IPS DF 19.7 (cell line): Measurements from ENCODE around the gene CPT1C.

ENCODE experiments used
- DNase-seq: peaks from one replicate; pipeline ENCODE4 v3.0.0-alpha.2; 2013; ENCODE audit warnings: low read depth, low spot score

Gene CPT1C

DNA sequence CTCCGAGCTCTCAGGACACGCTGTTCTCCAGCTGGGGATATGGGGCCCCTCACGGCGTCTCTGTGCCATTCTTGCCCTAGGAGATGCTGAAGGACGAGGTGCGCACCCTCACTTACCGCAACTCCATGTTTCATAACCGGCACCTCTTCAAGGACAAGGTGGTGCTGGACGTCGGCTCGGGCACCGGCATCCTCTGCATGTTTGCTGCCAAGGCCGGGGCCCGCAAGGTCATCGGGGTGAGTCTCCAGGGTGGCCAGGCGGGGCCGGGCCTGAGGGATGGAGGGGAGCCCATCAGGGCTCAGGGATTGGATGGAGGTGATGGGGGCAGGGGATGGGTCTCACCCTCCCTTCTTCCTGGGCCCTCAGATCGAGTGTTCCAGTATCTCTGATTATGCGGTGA lies 9.1 kb upstream of the CPT1C start:
- DNase-seq: no peak

DNA sequence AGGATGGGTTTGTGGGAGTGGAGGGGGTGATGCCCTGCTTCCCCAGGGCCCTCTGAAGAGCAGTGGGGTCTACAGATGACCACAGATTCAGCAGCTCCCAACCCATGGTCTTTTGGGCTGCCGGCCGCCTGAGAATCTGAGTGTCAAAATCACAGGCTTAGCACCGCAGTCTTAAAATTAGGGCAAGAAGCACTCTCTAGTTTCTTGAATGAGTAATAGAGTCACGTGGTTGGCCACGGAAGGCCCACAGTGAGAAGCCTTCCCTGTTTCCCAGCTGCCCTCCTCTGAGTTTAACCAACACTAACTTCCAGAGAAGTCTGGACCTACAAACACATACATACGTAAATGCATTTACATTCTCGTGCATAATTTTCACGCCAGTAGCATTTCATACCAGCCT lies 8.6 kb upstream of the CPT1C start:
- DNase-seq: no peak

DNA sequence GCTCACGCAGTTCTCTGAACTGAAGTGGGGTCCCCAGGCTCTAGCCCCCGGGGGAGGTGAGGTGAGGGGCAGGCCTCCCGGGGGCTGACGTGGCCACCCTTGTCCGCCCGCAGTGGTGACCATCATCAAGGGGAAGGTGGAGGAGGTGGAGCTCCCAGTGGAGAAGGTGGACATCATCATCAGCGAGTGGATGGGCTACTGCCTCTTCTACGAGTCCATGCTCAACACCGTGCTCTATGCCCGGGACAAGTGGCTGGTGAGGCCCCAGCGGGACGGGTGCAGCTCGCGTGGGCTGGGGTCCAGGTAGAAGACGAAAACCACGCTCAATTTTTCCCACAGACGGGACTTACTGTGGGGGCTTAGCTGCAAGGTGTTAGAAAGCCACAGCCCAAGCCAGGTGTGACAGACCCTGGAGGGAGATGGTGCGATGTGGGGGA lies 7.1 kb upstream of the CPT1C start:
- no peak for DNase-seq

DNA sequence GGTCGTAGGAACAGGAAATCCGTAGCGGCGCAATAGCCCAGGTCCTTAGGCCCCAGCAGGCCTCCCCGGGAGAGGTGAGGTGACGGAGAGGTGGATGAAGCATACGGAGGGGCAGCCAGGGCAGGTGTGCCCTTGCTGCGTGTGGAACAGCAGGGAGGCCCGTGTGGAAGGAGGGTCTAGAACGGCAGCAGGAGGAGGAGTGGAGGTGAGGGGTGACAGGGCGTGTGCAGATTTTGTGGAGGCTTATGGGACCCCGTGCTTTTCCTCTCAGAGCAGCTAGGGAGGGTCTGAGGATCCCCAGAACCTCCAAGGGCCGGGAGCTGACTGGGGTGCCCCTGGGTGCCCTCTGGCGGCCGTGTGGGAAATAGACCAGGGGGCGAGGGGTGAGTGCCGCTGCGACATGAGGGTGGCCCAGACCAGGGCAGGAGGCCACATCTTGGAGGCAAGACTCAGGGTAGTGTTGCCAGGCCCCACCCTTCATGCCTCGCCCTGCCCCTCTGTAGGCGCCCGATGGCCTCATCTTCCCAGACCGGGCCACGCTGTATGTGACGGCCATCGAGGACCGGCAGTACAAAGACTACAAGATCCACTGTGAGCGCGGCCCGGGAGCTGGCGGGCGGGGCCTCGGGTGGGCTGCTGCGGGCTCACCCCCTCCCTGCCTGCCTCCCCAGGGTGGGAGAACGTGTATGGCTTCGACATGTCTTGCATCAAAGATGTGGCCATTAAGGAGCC lies 6.5 kb upstream of the CPT1C start:
- no peak for DNase-seq

DNA sequence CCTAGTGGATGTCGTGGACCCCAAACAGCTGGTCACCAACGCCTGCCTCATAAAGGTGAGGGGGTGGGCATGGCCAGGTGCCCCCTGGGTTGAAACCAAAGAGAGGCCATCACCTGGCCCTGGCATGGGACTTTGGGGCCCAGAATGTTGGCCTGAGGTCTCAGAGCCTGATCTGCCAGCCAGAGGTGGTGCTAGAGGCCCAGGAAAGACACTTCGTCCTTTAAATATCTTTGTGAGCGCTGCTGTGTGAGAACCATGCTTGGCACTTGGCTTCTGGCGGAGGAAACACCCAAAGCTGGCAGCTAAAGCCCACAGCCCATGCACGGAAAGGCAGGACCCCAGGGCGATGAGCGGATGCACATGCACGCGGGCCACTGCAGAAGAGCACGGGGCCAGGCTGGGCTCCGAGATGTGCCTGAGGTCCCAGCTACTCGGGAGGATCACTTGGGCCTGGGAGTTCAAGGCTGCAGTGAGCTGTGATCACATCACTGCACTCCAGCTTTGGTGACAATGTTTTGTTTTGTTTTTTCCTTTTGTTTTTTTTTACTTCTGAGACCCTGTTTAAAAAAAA lies 5.8 kb upstream of the CPT1C start:
- DNase-seq: no peak

DNA sequence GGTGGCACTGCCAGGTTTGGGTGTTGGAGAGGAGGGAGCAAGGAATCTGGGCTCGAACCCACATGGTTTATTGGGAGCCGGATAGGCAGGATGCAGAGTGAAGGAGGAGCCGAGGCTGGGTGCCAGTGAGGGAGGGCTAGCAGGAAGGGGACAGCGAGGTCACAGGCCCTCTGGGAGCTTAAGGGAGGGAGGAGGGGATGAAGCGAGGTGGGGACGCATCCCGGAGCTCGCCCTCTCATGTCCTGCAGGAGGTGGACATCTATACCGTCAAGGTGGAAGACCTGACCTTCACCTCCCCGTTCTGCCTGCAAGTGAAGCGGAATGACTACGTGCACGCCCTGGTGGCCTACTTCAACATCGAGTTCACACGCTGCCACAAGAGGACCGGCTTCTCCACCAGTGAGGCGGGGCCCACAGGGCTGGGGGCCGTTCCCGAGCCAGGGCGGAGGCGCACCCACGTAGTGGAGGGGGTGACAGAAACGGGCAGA lies 5.0 kb upstream of the CPT1C start:
- DNase-seq: no peak

DNA sequence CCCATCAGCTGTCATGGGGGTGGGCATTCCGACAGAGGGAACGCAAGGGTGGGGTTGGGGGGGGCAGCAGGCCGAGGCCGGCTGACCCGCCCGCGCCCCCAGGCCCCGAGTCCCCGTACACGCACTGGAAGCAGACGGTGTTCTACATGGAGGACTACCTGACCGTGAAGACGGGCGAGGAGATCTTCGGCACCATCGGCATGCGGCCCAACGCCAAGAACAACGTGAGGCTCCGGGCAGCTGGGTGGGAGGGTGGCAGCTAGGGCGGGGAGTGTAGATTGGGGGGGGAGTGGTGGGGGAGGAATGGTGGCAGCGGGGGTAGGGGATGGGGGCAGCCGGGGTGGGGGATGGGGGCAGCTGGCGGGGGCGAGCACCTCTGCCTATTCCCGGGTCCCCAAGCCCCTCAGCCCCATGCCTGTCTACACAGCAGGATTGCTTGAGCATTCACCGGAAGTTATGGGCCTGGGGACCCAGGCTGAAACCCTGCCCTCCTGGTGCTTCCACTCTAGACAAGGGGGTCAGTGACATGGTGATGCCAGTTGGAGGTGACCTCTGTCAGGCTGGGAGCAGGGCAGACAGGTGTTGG lies 4.3 kb upstream of the CPT1C start:
- no peak for DNase-seq

DNA sequence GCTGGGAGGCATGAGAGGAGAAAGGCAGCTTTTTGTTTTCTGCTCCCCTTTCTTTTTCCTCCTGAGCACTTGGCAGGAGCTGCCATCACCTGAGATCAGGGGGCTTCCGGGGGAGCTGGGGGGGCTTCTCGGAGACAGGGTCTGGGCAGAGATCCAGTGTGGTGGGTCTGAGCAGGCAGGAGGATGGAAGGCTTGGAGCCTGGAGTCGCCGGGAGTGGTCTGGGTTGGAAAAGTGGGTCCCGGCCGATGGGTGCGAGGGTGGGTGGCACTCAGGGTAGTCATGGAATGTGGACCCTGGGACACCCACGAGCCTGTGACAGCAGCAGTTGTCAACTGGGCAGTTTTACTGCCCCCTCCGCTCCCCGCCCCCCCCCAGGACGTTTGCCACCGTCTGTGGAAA lies 3.8 kb upstream of the CPT1C start:
- no peak for DNase-seq

DNA sequence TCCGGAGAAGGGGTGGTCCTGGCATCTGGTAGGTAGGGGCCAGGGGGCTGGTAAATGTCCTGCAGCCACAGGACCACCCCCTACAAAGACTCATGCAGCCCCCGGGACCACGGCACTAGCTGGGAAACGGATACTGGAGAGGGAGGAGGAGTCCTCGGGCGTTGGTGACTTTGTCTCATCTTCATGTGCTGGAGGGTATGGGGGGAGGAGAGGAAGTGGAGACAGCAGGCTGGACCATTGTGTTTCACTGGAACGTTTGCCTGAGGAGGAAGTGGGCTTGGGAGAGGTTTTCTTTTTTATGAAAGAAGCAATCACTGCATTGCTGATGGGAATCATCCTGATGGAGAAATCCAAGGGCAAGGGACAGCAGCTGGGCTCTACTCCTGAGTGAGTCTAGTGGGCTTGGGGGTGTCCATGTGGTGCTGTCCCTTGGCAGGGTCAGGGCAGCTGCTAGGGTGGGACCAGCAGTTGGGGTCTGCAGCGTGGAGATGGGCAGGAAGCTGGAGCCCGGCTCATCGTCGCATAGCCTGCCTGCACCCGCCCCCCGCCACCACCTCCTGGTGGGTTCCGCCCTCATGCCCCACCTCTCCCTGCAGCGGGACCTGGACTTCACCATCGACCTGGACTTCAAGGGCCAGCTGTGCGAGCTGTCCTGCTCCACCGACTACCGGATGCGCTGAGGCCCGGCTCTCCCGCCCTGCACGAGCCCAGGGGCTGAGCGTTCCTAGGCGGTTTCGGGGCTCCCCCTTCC lies 3.2 kb upstream of the CPT1C start:
- no peak for DNase-seq

DNA sequence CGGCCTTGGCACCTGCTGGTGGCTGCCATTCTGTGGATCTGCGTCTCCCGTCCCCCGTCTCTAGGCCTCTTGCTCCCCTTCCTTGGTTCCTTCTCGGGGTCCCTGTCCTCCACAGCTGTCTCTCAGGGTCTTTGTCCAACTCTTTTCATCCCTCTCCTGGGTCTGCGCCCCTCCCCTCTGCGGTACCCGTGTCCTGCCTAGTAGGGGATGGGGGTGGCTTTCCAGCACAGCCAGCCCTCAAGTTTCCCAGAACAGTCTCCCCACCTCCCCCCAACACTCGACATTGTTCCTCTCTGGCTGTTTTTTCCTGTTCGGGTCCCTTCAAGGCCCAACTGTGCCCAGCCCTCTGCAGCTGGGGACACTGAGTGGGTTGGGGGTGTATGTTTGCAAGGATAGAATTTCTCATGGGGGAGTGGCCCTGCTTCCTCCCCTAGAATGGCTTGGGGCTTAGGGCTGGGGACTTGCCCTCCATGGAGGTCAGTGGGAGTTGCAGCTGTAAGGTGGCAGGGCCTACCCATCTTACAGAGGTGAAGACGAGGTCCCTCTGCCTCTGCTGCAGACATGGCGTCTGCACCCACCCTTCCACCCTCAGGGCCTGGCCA lies 2.3 kb upstream of the CPT1C start:
- DNase-seq: no peak

DNA sequence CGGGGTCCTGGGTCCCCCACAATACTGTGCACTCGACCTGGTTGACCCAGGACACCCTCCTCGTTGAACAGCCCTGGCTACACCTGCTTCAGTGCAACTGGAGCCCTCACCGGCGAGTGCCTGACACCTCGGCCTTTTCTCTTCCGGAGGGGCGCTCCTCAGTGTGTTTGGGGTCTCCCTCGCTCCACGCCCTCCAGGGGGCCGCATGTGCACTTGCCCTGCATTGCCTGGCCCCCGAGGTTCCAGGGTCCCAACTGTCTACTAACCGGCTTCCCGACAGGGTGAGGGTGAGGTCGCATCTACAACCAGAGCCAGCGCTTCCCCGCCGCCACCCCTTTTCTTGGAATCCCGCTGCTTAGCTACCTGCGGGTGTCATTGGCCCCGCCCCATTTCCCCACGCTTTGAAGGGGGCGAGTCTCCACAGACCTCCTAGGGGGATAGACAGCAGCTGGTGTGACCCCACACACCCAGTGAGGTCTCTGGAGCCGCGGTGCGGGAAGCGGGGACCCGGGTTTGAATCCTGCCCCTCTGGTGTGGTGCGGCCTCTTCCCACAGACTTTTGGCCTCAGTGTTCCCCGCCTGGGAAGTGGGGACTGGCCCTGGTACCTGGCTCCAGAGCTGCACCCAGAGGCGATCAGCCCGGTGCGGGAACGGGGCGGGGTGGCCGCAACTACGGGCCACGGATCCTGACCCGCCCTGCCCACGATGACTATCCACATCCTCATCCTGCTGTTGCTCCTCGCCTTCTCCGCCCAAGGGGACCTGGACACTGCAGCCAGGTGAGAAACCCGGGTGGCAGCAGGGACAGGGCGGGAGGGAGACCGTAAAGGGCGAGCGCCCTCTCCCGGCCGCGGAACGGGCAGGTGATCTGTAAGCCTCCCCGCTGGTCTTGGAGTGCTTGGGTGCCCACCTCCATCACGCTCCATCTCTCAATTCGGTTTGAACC lies 1.5 kb upstream of the CPT1C start, which contains the start of gene ADM5:
Gene ADM5 (plus strand): TSS at position 462 of the 946 bp plus-strand sequence. CDS start 244 bp downstream, at position 706.
- DNase-seq: no peak

DNA sequence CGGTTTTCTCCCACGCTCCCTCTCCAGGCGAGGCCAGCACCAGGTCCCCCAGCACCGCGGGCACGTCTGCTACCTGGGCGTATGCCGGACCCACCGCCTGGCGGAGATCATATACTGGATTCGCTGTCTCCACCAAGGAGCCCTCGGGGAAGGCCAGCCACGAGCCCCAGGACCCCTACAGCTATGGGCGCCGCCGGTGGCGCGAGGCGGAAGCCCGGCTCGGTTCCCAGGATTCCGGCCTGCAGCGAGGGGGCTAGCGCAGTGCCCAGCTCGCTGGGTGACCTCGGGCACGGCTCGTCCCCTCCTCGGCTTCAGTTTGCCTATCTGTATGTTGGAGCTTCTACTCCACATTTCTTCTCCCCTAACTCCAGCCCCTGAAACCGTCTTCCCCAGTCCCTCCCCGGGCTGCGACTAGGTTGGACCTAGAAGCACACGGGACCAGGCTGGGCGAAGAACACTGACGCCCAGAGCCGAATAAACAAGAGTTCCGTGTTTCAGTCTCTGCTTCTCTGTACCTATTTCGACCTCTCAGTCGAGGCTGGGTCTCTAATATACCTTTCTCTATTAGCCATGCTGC lies 749 bp upstream of the CPT1C start:
- no peak for DNase-seq

DNA sequence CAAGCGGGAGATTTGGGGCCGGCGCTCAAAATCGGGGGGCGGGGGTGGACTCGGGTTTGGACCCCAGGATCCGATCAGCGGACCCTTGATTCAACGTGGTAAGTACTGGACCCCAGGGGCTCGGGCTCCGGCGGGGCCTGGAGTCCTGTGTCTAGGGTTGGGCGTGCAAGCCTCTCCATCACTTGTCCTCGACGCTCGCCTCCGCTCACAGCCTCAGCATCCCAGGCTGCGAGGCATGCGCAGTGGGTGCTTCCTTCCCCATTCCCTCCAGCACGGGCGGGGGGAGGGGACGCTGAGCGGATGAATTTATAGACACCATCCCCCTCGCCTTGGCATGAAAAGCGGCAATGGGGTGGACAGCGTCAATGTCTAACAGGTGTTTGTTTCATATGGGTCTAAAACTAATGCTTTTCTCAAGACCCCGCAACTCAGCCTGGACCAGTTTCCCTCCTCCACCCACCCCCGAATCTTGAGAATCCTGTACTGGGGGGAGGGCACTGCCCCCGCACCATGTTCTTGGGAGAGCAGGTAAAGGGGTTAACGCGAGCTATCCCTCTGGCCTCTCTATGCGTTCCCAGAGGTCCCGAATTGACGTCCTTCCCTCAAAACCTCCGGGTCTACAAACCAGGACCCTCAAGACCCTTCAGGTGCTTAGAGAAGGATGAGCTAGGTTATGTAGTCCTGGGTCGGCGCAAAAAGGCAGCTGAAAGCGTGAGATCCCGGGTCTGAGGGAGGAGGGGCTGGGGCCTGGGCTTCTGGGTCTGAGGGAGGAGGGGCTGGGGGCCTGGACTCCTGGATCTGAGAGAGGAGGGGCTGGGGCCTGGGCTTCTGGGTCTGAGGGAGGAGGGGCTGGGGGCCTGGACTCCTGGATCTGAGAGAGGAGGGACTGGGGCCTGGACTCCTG lies 579 bp downstream of the CPT1C start:
- DNase-seq: no peak

DNA sequence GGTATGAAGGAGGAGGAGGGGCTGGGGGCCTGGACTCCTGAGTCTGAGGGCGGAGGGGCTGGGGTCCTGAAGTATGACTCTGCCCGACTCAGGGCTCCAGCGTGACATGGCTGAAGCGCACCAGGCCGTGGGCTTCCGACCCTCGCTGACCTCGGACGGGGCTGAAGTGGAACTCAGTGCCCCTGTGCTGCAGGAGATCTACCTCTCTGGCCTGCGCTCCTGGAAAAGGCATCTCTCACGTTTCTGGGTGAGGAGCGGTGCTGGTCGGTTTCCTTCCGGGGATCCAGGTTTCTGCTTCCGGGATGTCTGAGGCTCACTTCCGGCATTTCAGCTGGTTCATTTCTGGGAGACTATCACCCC lies 1.2 kb downstream of the CPT1C start:
- no peak for DNase-seq

DNA sequence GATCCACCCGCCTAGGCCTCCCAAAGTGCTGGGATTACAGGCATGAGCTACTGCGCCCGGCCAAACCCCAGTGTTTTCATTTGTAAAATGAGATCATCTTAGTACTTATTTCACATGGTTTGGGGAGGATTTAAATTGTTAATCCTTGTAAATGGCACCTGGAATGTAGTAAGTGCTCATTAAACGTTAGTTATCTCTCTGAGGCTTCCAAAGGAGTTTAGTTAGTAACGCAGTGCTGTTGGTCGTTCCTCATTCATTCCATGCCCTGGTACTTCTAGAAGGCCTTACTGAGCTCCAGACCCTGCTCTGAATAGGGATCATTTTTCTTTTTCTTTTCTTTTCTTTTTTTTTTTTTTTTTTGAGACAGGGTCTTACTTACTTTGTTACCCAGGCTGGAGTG lies 5.2 kb downstream of the CPT1C start:
- no peak for DNase-seq

DNA sequence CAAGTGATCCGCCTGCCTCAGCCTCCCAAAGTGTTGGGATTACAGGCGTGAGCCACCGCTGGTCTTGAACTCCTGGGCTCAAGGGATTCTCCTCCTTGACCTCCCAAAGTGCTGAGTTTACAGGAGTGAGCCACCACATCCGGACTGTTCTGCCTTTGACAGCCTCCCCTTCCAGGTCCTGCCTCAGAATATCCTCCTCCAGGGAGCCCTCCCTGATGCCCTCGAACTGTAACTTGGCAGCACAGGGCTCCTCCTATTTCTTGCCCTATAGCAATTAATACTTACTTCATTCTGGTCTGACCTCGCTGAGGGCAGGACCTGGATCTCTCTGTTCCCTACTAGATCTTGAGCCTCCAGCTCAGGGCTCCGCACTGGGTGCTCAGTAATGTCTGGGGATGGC lies 5.9 kb downstream of the CPT1C start:
- no peak for DNase-seq

DNA sequence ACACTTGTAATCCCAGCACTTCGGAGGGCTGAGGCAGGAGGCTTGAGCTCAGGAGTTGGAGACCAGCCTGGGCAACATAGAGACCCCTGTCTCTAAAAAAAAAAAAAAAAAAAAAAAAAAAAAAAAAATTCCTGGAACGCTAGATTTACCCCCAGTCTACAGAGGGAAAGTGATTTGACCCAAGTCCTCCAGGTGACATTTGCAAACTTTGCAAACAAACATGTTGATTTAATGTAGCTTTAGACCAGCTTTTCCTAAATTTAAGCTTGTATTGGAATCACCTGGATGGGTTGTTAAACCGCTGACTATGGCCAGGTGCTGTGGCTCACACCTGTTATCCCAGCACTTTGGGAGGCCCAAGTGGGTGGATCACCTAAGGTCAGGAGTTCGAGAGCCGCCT lies 8.4 kb downstream of the CPT1C start:
- no peak for DNase-seq

DNA sequence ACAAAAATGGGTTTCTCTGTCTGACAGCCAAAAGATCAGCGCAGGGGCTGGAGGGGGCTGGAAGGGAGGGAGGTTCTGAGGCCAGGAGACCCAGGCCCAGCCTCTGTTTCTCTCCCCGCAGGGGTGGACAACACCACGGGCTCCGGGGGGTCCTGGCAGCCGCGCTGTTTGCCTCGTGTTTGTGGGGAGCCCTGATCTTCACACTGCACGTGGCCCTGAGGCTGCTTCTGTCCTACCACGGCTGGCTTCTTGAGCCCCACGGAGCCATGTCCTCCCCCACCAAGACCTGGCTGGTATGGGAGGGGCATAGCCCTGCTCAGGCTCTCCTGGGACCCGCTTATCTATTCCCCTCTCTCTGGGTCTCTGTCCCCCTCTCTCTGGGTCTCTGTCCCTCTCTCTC lies 9.6 kb downstream of the CPT1C start:
- no peak for DNase-seq

DNA sequence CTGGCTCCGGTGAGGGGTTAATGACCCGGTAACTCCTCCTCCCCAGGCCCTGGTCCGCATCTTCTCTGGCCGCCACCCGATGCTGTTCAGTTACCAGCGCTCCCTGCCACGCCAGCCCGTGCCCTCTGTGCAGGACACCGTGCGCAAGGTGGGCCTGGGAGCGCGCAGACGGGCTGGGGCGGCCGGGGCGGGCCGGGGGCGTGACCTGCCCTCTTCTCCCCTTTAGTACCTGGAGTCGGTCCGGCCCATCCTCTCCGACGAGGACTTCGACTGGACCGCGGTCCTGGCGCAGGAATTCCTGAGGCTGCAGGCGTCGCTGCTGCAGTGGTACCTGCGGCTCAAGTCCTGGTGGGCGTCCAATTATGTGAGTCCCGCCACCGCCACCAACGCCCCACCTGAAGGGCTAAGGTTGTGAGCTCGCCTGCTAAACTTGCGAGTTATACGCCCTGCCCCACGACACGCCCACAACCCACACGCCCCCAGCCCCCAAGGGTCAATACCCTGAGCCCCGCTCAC lies 10.4 kb downstream of the CPT1C start:
- DNase-seq: no peak
